Colonic mucosa (tissue), 4 donors: ENCODE data around the gene SNAP47. TPM values are rescaled to one million over a fixed set of nuclear protein-coding genes. Genes with fewer than 3 reads are reported as not detected.
"Not testable (repeated sequence)": the region's sequence is repeated elsewhere in the genome, so short reads cannot be mapped to it uniquely, and the experiment has no call there.

Experiments used
- DNase-seq: peaks from one replicate; pipeline ENCODE4 v3.0.0-alpha.2; 2020
- H3K27ac ChIP-seq: fragments of 200-600 bp; one replicate; pipeline ENCODE4 v1.8.0; 2021
- H3K27me3 ChIP-seq: fragments of 200-600 bp; one replicate; pipeline ENCODE4 v1.8.0; 2021
- H3K36me3 ChIP-seq: fragments of 200-600 bp; one replicate; pipeline ENCODE4 v1.8.0; 2021
- H3K4me1 ChIP-seq: fragments of 200-600 bp; one replicate; pipeline ENCODE4 v1.8.0; 2021; ENCODE audit warnings: mild to moderate bottlenecking
- H3K4me3 ChIP-seq: fragments of 200-600 bp; one replicate; pipeline ENCODE4 v1.8.0; 2021
- H3K9ac ChIP-seq, 2 donors: one replicate each; pipeline ENCODE4 v1.7.0; 2013; ENCODE audit warnings: control low read depth in 2 of 2, low read depth in 2 of 2, low read length in 2 of 2
- H3K9me3 ChIP-seq: fragments of 200-600 bp; one replicate; pipeline ENCODE4 v1.8.0; 2021
- CTCF ChIP-seq: fragments of 200-600 bp; IDR thresholded peaks from one replicate; pipeline ENCODE4 v1.8.0; 2022; ENCODE audit warnings: antibody characterized with exemption, mild to moderate bottlenecking
- intact Hi-C: fragments of 100-400 bp; cut with DNase I; formaldehyde crosslinking; loops from one replicate; pipeline ENCODE4 v1.14.1; 2022
- total RNA-seq, 2 donors: library from RNA; stranded (reverse); fragmentation: NEBNext Ultra II Directional in 1 of 2; extraction: Animal tissue kit (Norgen Biotek cat#: 25700) in 1 of 2; gene quantifications; one replicate each; pipeline ENCODE4 v1.2.1, GENCODE V29; 2021
- donor health status: healthy.
- donor health status: DM: no; HTN: no; CAD: no.
- donor health status: DM: no; HTN: no; CAD: no.

The SNAP47 gene
- total RNA-seq, 2 donors from 2014 or later = 19.0 to 28.0 TPM

GRCh38 chr1:227709451-227709850 lies 25.8 kb upstream of the SNAP47 start:
- H3K4me3 ChIP-seq = no peak overlapping the region
- H3K9ac ChIP-seq = no peak overlapping the region
- no peak overlapping the region for H3K27ac ChIP-seq
- intact Hi-C loops = no loop called here
- no peak for TF ChIP-seq CTCF
- H3K9me3 ChIP-seq = no peaks in the 10 kb centered on the region
- H3K27me3 ChIP-seq = no peaks in the 10 kb centered on the region
- no peaks in the 10 kb centered on the region for H3K36me3 ChIP-seq
- DNase-seq = no peak
- no peaks in the 10 kb centered on the region for H3K4me1 ChIP-seq

- intact Hi-C loops = not testable (repeated sequence)
These were observed 24.8 kb upstream of the SNAP47 start for GRCh38 chr1:227710474-227710873.

GRCh38 chr1:227712648-227713047 lies 22.6 kb upstream of the SNAP47 start:
- H3K27ac ChIP-seq = no peak overlapping the region
- H3K27me3 ChIP-seq = no peaks in the 10 kb centered on the region
- TF ChIP-seq CTCF = no peak
- H3K36me3 ChIP-seq = no peaks in the 10 kb centered on the region
- H3K4me3 ChIP-seq = no peak overlapping the region
- H3K9ac ChIP-seq = no peak overlapping the region
- intact Hi-C loops = no loop called here
- no peaks in the 10 kb centered on the region for H3K9me3 ChIP-seq
- no peaks in the 10 kb centered on the region for H3K4me1 ChIP-seq
- no peak for DNase-seq

More at GRCh38 chr1:227710474-227710873, 24.8 kb upstream of the SNAP47 start:
- H3K27ac ChIP-seq, DNase-seq, H3K4me1 ChIP-seq, H3K9me3 ChIP-seq, H3K9ac ChIP-seq, H3K4me3 ChIP-seq, H3K36me3 ChIP-seq, H3K27me3 ChIP-seq: not testable (repeated sequence)

- Histone ChIP-seq H3K36me3 (no peaks in the 10 kb centered on the region), H3K9ac (no peak overlapping the region), H3K9me3 (no peaks in the 10 kb centered on the region), H3K27ac (no peak overlapping the region), H3K4me3 (no peak overlapping the region), H3K4me1 (no peaks in the 10 kb centered on the region), H3K27me3 (no peaks in the 10 kb centered on the region)
- no peak for DNase-seq
- TF ChIP-seq CTCF = no peak
- intact Hi-C loops = no loop called here
These were observed 16.3 kb upstream of the SNAP47 start for GRCh38 chr1:227718932-227719331.

GRCh38 chr1:227723474-227723873 lies 11.8 kb upstream of the SNAP47 start:
- Histone ChIP-seq H3K9me3 (no peaks in the 10 kb centered on the region), H3K4me1 (peaks cover 5% of the 10 kb centered on the region), H3K27me3 (no peaks in the 10 kb centered on the region), H3K9ac (no peak overlapping the region), H3K4me3 (no peak overlapping the region), H3K27ac (no peak overlapping the region), H3K36me3 (no peaks in the 10 kb centered on the region)
- intact Hi-C loops = no loop called here
- no peak for DNase-seq
- no peak for TF ChIP-seq CTCF

- Histone ChIP-seq H3K9ac (no peak overlapping the region), H3K9me3 (no peaks in the 10 kb centered on the region), H3K36me3 (no peaks in the 10 kb centered on the region), H3K4me3 (no peak overlapping the region), H3K27me3 (no peaks in the 10 kb centered on the region), H3K4me1 (peaks cover 8% of the 10 kb centered on the region), H3K27ac (no peak overlapping the region)
- no peak for DNase-seq
- intact Hi-C loops = no loop called here
- no peak for TF ChIP-seq CTCF
These were observed 10.2 kb upstream of the SNAP47 start for GRCh38 chr1:227725046-227725445.
